ENCODE data around the gene P3H3.
"Not testable (repeated sequence)": the region's sequence is repeated elsewhere in the genome, so short reads cannot be mapped to it uniquely, and the experiment has no call there.

Gene P3H3

GRCh38 chr12:6845395-6845794 is 17.2 kb downstream of the P3H3 start:
- no peak for DNase-seq (ENCODE audit: low spot score)

- DNase-seq (ENCODE audit: low spot score) = no peak
Measured at GRCh38 chr12:6846316-6846869, 18.2 kb downstream of the P3H3 start.

DNA sequence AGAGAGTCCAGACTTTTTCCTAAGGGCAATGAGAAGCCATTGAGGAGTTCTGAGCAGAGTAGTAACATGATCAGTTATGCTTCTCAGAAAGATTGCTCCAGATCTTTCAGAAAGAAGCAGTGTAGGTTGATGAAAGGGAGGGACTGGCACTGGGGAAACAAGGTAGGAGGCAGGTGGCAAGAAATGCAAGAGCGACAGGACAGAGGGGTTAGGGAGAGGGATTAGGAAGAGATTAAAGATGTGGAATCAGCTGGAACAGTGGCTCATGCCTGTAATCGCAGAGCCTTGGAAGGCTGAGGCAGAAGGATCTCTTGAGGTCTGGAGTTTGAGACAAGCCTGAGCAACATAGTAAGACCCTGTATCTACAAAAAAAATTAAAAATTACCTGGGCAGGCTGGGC is 19.5 kb downstream of the P3H3 start:
- DNase-seq (ENCODE audit: low spot score) = no peak

DNA sequence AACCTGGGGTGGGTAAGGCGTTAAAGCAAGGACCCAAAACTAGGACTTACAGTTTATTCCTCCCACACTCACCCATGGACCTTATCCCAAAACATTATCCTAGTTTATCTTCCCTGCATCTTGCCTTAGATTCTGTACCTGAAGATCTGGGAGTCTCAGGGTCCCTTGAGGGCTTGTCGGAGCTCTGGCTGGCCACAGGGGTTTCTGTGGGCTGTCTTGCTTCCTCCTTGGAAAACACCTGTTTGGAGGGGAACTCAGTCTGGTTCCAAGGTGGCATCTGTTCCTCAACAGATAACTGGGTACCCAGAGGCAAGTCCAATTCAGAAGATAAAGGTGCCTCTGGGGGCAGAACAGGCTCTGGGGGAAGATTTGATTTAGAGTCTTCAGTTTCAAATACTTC is 21.2 kb downstream of the P3H3 start:
- DNase-seq (ENCODE audit: low spot score) = no peak

DNA sequence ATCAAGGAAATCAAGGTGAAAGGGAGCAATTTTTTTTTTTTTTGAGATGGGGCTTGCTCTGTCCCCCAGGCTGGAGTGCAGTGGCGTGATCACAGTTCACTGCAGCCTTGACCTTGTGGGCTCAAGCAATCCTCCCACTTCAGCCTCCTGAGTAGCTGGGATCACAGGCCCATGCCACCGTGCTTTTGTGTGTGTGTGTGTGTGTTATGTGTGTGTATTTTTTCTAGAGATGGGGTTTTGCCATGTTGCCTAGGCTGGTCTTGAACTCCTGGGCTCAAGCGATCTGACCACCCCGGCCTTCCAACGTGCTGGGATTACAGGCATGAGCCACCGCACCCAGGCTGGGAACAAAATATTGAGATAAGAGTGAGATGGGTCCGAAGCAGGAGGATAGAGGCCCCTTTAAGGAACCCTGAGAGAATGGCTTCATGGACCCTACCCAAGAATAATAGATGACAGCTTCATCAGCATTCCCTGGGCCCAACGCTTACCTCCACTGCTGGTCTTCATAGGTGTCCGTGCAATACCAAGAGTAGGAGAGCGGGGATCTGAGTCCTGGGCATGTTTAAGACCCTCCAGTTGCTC is 21.9 kb downstream of the P3H3 start:
- DNase-seq (ENCODE audit: low spot score) = no peak

DNA sequence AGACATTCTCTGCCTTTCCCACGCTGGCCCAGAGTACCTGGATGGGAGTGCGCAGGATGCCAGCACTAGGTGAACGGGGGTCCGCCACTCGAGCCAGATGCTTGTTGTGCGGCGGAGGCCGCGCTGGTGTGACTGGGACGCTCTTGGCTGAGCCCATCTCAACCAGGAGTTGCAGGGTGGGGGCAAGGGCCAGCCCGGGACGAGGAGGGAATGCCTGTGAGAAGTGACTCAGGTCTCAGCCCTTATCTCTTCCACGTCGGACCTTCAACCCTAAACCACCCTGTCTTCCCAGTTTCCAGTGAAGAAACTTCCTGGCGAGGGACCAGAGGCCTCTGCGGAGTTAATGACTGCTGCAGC is 22.6 kb downstream of the P3H3 start:
- DNase-seq (ENCODE audit: low spot score) = no peak

GRCh38 chr12:6851153-6851920 is 23.1 kb downstream of the P3H3 start, which contains the start of gene CDCA3:
Gene CDCA3, minus strand, starts transcription at chr12:6851286. Its CDS starts 334 bp downstream, at chr12:6850952.
- DNase-seq (ENCODE audit: low spot score) = peak; percentile 97

- peak; percentile 99 for DNase-seq (ENCODE audit: low spot score)
Measured at GRCh38 chr12:6851921-6852650, 23.9 kb downstream of the P3H3 start, which contains the start of gene USP5. Gene USP5, plus strand, starts transcription at chr12:6852150. Its CDS starts 30 bp downstream, at chr12:6852180.

GRCh38 chr12:6852651-6853354 is 24.6 kb downstream of the P3H3 start:
- peak; percentile 73 for DNase-seq (ENCODE audit: low spot score)

DNA sequence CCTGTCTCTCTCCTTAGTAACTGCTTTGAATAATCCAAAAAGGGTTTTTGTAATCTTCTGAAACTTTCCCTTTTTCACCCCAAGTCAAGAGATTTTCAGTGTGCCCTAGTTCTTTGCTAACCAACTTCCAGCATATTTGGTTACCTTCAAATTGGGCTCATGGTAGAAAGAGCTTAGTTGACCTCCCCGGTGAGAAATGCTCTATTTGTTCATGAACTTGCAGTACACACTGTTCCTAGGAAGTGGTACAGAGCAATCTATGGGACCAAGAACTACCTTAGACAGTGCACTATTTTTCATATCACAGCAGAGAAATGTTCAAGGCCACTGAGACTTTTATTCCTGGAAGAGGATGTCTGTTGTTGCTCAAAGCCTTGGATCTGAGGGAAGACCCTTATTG is 25.4 kb downstream of the P3H3 start:
- DNase-seq (ENCODE audit: low spot score) = no peak

GRCh38 chr12:6854036-6854435 is 25.8 kb downstream of the P3H3 start:
- no peak for DNase-seq (ENCODE audit: low spot score)

- DNase-seq (ENCODE audit: low spot score) = no peak
Measured at GRCh38 chr12:6855322-6855721, 27.1 kb downstream of the P3H3 start.

GRCh38 chr12:6858799-6859198 is 30.6 kb downstream of the P3H3 start:
- no peak for DNase-seq (ENCODE audit: low spot score)

DNA sequence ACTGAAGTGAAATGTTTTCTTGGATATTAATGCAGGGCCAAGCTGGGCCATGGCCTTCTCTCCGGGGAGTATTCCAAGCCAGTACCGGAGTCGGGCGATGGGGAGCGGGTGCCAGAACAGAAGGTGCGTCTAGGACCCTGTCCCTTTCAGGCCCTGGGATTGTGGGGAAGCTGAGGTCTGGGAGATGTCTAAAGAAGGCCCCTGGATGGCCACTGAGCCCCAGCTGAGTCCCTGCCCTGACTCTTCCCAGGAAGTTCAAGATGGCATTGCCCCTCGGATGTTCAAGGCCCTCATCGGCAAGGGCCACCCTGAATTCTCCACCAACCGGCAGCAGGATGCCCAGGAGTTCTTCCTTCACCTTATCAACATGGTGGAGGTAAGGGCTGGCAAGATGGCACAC is 31.9 kb downstream of the P3H3 start:
- no peak for DNase-seq (ENCODE audit: low spot score)

GRCh38 chr12:6860942-6861341 is 32.7 kb downstream of the P3H3 start:
- DNase-seq (ENCODE audit: low spot score) = no peak

DNA sequence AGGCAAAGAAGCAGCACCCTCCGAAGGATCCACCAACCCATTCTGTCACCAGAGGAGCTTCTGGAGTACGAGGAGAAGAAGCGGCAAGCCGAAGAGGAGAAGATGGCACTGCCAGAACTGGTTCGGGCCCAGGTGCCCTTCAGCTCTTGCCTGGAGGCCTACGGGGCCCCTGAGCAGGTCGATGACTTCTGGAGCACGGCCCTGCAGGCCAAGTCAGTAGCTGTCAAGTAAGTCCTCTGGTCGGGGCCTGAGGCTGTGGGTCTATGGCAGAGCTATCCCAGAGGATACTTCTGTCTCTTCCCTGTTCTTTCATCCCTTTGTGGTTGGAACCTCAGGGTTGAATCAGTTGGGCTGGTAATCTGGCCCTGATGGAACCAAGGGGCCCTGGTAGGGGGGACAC is 33.2 kb downstream of the P3H3 start:
- DNase-seq (ENCODE audit: low spot score) = no peak

DNA sequence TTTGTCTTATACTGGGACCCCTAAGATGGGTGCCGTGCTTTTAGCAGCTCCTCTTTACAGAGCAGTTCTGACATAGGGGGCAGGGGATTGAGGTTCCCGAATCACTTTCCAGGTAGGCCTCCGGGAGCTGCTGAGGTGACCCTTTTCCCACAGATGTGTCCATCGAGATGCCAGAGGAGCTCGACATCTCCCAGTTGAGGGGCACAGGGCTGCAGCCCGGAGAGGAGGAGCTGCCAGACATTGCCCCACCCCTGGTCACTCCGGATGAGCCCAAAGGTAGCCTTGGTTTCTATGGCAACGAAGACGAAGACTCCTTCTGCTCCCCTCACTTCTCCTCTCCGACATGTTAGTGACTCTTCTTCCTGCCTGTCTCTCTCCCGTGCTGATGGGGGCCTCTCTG is 34.8 kb downstream of the P3H3 start:
- DNase-seq (ENCODE audit: low spot score) = no peak

DNA sequence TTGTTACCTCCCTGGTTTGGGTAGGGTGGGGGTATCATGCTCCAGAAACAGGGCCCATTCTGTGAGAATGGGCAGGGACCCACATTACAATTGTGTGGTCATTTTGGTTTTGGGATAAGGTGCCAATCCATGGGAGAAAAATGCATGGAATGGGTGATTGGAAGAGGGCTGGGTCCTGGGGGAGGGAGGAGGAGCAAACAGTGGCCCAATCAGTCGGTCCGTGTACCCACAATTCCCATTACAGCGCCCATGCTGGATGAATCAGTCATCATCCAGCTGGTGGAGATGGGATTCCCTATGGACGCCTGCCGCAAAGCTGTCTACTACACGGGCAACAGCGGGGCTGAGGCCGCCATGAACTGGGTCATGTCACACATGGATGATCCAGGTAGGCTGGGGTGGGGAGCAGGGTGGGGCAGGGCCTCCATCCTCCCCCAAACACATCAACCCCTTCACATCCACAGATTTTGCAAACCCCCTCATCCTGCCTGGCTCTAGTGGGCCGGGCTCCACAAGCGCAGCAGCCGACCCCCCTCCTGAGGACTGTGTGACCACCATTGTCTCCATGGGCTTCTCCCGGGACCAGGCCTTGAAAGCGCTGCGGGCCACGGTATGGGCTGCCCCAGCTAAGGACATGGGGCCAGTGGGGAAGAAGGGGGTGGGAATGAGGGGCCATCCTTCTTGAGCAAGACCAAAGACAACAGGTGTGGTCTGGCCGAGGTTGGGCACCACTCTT is 35.5 kb downstream of the P3H3 start:
- DNase-seq (ENCODE audit: low spot score) = no peak

- not testable (repeated sequence) for DNase-seq (ENCODE audit: low spot score)
Measured at GRCh38 chr12:6865307-6865706, 37.1 kb downstream of the P3H3 start.

DNA sequence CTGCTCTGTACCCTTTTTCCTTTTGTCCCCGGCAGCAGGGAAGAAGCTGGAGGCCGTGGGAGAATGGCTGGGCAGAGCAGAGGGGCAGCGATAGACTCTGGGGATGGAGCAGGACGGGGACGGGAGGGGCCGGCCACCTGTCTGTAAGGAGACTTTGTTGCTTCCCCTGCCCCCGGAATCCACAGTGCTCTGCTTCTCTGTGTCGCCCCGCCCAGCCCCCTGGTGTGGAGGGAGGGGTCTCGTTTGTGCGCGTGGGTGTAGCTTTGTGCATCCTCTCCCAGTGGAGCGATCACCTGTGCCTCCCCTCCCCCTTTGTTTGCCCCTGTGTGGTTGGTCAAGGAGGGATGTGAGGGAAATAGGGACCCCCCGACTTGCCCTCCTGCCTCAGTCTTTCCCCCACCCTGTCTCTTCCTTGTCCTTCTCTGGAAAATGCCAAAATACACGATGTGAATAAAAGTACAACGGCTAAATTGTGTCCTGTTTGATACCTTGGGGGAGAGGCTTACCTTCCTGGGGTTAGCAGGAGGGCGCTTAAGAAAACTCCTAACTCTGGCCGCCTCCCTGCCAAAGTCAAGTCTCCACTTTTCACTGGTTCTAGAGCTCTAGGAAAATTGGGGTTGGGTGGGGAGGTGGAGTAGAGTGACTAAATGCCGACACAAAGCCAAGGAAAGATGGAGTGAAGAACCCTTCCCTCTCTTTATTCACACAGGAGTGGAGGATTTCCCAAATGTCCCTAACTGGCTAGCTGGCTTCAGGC is 38.1 kb downstream of the P3H3 start:
- no peak for DNase-seq (ENCODE audit: low spot score)

DNA sequence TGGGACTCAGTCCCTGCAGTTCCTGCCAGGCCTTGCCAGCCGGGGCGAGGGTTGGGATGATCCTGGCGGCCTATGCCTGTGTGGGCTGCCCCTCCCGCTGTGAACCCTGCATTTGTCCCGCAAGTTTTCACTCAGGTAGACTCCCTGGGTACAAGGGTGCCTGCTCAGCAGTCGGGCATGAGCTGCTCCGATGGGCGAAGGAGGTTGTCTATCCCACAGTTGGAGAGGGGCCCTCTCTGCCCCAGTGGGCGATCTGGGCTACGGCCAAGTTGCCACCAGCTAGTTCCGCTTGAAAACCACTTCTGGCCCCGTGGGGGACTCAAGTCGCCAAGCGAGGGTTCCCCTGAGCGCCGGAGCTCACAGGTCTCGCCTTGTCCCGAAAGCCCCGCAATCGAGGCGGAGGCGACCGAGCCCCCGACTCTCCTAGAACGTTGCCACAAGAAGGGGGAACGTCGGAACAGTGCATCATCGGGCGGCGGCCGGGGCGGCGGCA is 38.8 kb downstream of the P3H3 start:
- DNase-seq (ENCODE audit: low spot score) = no peak

Measured in CD4-positive, alpha-beta T cell treated with Interleukin-2 at 100 ng/mL for 4 hours (primary cell).